Measurements from ENCODE around the gene TNXB.
"Not testable (repeated sequence)": the region's sequence is repeated elsewhere in the genome, so short reads cannot be mapped to it uniquely, and the experiment has no call there.

TNXB gene

DNA sequence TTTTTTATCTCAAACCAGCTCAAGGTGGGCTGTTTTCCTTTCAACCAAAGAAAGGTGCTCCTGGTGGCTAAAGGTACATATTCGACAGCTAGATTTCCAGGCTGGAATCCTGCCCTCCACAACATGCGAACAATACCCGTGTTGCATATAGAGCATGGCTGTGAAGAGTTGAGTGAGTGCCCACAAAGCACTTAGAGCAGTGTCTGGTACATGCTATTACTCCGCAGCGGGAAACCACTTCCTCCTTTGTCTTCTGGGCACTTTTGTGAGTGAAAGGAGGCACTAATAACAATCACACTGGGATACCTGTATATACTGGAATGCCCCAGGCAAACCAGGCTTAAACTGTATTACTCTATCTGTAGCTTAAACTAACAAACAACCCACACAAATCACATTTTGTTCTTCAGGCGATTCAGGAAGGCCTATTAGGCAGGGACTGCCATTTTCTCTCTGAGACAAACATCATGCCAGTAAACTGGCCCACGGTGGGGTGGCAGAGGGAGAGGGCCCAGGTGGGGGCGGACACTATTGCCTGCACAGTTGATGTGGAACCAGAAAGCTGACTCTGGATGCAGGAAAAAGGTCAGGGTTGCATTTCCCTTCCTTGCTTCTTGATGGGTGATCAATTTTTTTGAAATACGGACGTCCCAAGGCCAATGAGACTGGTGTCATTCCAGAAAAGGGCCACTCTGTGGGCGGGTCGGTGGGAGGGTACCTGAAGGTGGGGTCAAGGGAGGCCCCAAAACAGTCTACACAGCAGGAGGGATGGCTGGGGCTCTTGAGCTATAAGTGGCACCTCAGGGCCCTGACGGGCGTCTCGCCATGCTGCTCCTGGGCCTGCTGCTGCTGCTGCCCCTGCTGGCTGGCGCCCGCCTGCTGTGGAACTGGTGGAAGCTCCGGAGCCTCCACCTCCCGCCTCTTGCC is 71.3 kb downstream of the TNXB start, which contains the start of gene CYP21A2:
CYP21A2 (plus strand) TSS at position 818 of the 927 bp plus-strand sequence; CDS start at position 826, 8 bp downstream.
- not testable (repeated sequence) for DNase-seq

GRCh38 chr6:32037136-32037535 is 72.0 kb downstream of the TNXB start:
- DNase-seq = not testable (repeated sequence)

GRCh38 chr6:32035283-32036013 is 73.7 kb downstream of the TNXB start:
- DNase-seq = not testable (repeated sequence)

DNA sequence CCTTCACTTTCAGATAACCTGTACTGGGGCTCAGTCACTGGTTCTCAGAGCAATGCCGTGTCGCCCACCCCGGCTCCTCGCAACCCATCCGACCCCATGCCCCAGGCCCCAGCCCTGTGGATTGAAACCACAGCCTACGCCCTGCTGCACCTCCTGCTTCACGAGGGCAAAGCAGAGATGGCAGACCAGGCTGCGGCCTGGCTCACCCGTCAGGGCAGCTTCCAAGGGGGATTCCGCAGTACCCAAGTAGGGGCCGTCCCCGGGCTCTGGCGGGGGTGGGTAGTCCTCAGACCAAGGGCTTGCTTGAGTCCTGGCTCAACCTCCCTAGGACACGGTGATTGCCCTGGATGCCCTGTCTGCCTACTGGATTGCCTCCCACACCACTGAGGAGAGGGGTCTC is 79.6 kb downstream of the TNXB start:
- DNase-seq = not testable (repeated sequence)

DNA sequence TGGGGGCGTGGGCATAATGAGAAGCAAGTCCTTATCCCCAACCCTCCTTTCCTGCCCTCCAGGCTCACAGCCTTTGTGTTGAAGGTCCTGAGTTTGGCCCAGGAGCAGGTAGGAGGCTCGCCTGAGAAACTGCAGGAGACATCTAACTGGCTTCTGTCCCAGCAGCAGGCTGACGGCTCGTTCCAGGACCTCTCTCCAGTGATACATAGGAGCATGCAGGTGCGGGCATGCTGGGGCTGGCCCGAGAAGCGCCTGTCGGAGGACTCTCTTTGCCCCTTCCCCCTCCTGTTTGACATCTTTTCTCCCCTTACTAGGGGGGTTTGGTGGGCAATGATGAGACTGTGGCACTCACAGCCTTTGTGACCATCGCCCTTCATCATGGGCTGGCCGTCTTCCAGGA is 80.5 kb downstream of the TNXB start:
- DNase-seq = not testable (repeated sequence)

- not testable (repeated sequence) for DNase-seq
These were observed 87.0 kb downstream of the TNXB start for GRCh38 chr6:32022100-32022499.

GRCh38 chr6:32014547-32014946 is 94.6 kb downstream of the TNXB start, which contains the start of gene C4B:
TSS of gene C4B (plus strand) at chr6:32014795. CDS start at chr6:32014846, 51 bp downstream.
- not testable (repeated sequence) for DNase-seq

GRCh38 chr6:32013738-32014137 is 95.4 kb downstream of the TNXB start:
- DNase-seq = not testable (repeated sequence)

DNA sequence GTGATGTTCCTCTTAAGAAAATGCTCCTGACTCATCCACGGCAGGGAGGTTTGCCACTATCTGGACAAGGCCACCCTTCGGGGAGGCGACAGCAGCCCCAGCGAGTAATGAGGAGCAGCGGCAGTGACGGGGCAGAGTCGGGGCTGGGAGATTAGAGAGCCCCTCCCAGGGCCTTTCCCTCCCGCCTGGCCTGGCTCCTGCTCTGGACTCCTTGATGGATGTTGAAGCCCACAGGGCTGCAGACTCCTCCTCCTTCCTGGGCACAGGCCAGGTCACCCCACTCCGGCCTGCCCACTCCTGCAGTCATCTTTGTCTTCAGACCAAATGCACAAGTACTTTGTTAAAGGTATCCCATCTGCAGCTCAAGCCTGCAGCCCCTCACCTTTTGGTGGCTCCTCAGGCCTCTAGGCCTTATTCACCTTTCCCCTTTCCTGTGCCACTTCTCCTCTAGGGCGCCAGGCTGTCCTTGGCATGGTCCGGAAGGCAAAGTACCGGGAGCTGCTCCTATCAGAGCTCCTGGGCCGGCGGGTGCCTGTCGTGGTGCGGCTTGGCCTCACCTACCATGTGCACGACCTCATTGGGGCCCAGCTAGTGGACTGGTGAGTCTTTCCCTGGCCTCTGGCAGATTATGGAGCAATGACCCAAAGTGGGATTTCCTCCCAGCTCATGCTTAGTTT is 96.1 kb downstream of the TNXB start:
- not testable (repeated sequence) for DNase-seq

- DNase-seq = not testable (repeated sequence)
These were observed 98.1 kb downstream of the TNXB start for GRCh38 chr6:32010856-32011530.

- not testable (repeated sequence) for DNase-seq
These were observed 99.6 kb downstream of the TNXB start for GRCh38 chr6:32009537-32009936.

- DNase-seq = not testable (repeated sequence)
These were observed 100.5 kb downstream of the TNXB start for GRCh38 chr6:32008616-32009015.

DNA sequence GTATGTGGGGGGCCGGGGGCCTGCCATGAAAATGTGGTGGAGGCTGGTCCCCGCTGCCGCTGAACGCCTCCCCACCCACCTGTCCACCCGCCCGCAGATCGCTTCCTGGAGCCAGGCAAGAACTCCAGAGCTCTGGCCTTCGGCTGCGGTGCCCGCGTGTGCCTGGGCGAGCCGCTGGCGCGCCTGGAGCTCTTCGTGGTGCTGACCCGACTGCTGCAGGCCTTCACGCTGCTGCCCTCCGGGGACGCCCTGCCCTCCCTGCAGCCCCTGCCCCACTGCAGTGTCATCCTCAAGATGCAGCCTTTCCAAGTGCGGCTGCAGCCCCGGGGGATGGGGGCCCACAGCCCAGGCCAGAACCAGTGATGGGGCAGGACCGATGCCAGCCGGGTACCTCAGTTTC is 101.1 kb downstream of the TNXB start:
- DNase-seq = not testable (repeated sequence)

GRCh38 chr6:32007086-32007485 is 102.1 kb downstream of the TNXB start:
- DNase-seq = not testable (repeated sequence)

GRCh38 chr6:32005991-32006529 is 103.1 kb downstream of the TNXB start:
- DNase-seq = not testable (repeated sequence)

DNA sequence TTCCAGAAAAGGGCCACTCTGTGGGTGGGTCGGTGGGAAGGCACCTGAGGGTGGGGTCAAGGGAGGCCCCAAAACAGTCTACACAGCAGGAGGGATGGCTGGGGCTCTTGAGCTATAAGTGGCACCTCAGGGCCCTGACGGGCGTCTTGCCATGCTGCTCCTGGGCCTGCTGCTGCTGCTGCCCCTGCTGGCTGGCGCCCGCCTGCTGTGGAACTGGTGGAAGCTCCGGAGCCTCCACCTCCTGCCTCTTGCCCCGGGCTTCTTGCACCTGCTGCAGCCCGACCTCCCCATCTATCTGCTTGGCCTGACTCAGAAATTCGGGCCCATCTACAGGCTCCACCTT is 103.6 kb downstream of the TNXB start:
- not testable (repeated sequence) for DNase-seq

- DNase-seq = not testable (repeated sequence)
These were observed 104.1 kb downstream of the TNXB start for GRCh38 chr6:32004864-32005537.

GRCh38 chr6:32004393-32004792 is 104.7 kb downstream of the TNXB start:
- DNase-seq = not testable (repeated sequence)

DNA sequence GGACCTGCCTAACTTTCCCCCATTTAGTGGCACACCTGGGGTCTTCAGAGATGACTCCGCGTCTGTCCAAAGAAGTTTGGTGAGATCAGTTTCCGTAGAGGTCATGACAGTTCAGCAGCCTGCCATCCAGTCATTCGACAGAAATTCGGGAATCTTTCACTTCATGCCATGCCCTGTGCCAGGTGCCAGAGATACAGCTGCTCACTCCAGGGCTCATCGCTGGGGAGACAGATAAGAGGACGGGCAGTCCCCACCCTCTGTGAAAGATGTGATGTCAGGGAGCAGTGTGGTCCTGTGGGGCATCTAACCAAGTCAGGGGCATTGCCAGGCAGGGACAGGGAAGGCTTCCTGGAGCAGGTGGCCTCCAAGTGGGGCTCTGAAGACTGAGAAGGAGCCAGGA is 105.8 kb downstream of the TNXB start:
- DNase-seq = not testable (repeated sequence)

DNA sequence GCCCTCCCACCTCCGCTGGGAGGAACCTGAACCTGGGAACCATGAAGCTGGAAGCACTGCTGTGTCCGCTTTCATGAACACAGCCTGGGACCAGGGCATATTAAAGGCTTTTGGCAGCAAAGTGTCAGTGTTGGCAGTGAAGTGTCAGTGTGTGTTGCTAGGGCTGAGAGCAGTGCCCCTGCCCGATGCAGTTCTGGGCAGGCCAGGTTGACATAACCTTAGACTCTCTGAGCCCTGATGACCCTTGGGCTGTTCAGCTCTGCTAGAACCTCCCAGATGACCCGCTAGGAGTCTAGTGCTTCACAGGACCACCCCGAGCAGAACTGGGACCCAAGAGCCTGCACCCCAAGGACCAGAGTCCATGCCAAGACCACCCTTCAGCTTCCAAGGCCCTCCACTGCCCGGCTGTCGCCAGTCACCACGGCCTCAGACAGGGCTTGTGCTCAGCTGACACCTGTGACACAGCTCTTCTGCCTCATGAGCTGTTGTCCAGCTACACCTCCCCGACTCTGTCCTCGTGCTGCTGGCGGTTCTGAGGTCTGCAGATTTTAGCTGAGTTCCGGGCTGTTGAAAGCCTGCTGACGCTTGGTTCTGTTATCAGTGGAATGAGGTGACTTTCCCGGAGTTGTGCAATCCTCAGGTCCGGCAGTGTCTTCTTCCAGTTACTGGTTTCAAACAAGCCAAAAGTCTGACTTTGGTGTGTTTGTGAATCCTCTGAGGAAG is 106.4 kb downstream of the TNXB start:
- not testable (repeated sequence) for DNase-seq

GRCh38 chr6:31996385-31996784 is 112.8 kb downstream of the TNXB start:
- not testable (repeated sequence) for DNase-seq

Measured in stimulated activated CD4-positive, alpha-beta T cell treated with anti-CD3 and anti-CD28 coated beads, Interleukin-4, amount 100 ng/mL, for 1 hour (primary cell).